ENCODE results near the gene NEK6. TPM values are rescaled to one million over a fixed set of nuclear protein-coding genes. Genes with fewer than 3 reads are reported as not detected.

NEK6 gene
- total RNA-seq, 1 donor from 2014 or later: 137 TPM

GRCh38 chr9:124355941-124356744, 98.4 kb downstream of the NEK6 start:
- no peak for ATAC-seq
- peaks cover 67% of the 10 kb centered on the region for H3K36me3 ChIP-seq

DNA sequence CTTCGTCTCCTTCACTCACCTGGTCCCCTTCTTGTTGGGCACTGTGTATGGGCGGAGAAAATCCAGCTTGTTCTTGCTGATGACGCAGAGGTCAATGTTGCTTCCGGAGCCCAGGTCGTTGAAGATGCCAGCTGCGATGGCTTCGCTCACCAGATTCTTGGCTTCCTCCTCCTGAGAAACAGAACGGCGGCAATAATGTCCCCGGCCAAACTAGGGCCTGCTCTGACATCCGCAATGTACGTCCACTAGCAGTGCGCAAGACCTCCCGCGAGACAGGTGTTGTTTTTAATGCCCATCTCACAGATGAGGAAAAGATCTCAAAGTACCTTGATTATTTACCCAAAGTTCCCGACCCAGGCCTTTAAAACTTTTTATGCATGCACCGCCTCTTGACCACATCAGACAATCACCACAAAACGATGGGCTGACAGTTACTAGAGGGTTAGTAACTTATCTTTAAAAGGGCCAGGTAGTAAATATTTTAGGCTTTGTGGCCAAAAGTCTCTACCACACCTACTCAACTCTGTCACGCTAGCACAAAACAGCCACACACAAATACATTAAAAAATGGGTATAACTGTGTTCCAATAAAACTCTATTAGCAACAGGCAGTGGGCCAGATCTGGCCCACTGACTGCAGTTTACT, 99.1 kb downstream of the NEK6 start:
- intact Hi-C loops (cut with DNase I): no loop called here
- no peak overlapping the region for H3K4me3 ChIP-seq
- no peaks in the 10 kb centered on the region for H3K27me3 ChIP-seq
- H3K36me3 ChIP-seq: peaks cover 59% of the 10 kb centered on the region
- no peaks in the 10 kb centered on the region for H3K9me3 ChIP-seq
- no peak for ATAC-seq
- H3K4me1 ChIP-seq: no peaks in the 10 kb centered on the region
- DNase-seq: no peak
- no peak for TF ChIP-seq CTCF (IDR thresholded peaks at IDR 0.05)
- no peak overlapping the region for H3K27ac ChIP-seq

More at GRCh38 chr9:124355941-124356744, 98.4 kb downstream of the NEK6 start:
- no peak for TF ChIP-seq CTCF (IDR thresholded peaks at IDR 0.05)
- Histone ChIP-seq H3K4me3 (no peak overlapping the region), H3K9me3 (no peaks in the 10 kb centered on the region), H3K27me3 (no peaks in the 10 kb centered on the region), H3K27ac (no peak overlapping the region), H3K4me1 (no peaks in the 10 kb centered on the region)
- DNase-seq: no peak
- intact Hi-C loops (cut with DNase I): no loop called here

DNA sequence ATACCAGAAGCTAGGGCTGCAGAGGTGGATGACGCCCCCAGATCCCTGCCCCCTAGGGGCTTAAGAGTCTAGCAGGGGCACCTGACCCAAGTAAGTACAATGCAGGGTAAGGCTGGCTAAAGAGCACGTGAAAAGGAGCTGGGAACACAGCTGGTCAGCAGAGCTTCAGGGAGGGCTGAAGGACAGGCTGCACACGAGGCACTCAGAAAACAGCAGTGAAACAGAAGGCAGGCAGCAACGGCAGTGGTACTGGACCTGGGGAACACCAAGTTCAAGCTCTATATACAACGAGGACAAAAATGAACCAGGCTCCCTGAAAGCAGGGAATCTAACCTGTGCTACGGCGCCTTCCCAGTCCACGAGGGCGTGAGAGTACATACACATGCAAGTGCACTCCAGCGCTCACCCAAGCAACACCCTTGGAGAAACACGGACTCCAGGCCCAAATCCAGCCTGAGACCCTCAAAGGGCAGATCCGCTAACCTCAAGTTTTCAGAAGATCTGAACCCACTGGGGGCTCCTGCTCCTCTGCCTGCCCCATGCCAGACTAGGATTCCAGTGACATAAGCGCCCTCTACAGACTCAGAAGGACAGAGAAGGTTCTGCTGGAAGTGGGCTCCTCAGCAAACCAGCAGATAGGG, 100.1 kb downstream of the NEK6 start:
- H3K27me3 ChIP-seq: no peaks in the 10 kb centered on the region
- intact Hi-C loops (cut with DNase I): no loop called here
- peaks cover 50% of the 10 kb centered on the region for H3K36me3 ChIP-seq
- no peak for TF ChIP-seq CTCF (IDR thresholded peaks at IDR 0.05)
- DNase-seq (no peak), ATAC-seq (no peak)
- H3K4me1 ChIP-seq: no peaks in the 10 kb centered on the region
- H3K4me3 ChIP-seq: no peak overlapping the region
- H3K27ac ChIP-seq: no peak overlapping the region
- H3K9me3 ChIP-seq: no peaks in the 10 kb centered on the region

GRCh38 chr9:124358631-124359030, 100.9 kb downstream of the NEK6 start:
- Histone ChIP-seq H3K27ac (no peak overlapping the region), H3K4me1 (no peaks in the 10 kb centered on the region), H3K4me3 (no peak overlapping the region), H3K36me3 (peaks cover 42% of the 10 kb centered on the region), H3K9me3 (no peaks in the 10 kb centered on the region), H3K27me3 (no peaks in the 10 kb centered on the region)
- TF ChIP-seq CTCF (IDR thresholded peaks at IDR 0.05): no peak
- intact Hi-C loops (cut with DNase I): no loop called here
- no peak for DNase-seq
- no peak for ATAC-seq

- no peak for ATAC-seq
- DNase-seq: no peak
- Histone ChIP-seq H3K36me3 (peaks cover 38% of the 10 kb centered on the region), H3K4me1 (no peaks in the 10 kb centered on the region), H3K27ac (no peak overlapping the region), H3K9me3 (no peaks in the 10 kb centered on the region), H3K27me3 (no peaks in the 10 kb centered on the region), H3K4me3 (no peak overlapping the region)
- intact Hi-C loops (cut with DNase I): no loop called here
- no peak for TF ChIP-seq CTCF (IDR thresholded peaks at IDR 0.05)
Observed at GRCh38 chr9:124359426-124359825, 101.7 kb downstream of the NEK6 start.
